ENCODE results near the gene PCLAF.
A peak's percentile ranks its signal among the peaks of the same experiment; 100 is the strongest.
"Not testable (repeated sequence)": the region's sequence is repeated elsewhere in the genome, so short reads cannot be mapped to it uniquely, and the experiment has no call there.

The PCLAF gene, protein sequence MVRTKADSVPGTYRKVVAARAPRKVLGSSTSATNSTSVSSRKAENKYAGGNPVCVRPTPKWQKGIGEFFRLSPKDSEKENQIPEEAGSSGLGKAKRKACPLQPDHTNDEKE

DNA sequence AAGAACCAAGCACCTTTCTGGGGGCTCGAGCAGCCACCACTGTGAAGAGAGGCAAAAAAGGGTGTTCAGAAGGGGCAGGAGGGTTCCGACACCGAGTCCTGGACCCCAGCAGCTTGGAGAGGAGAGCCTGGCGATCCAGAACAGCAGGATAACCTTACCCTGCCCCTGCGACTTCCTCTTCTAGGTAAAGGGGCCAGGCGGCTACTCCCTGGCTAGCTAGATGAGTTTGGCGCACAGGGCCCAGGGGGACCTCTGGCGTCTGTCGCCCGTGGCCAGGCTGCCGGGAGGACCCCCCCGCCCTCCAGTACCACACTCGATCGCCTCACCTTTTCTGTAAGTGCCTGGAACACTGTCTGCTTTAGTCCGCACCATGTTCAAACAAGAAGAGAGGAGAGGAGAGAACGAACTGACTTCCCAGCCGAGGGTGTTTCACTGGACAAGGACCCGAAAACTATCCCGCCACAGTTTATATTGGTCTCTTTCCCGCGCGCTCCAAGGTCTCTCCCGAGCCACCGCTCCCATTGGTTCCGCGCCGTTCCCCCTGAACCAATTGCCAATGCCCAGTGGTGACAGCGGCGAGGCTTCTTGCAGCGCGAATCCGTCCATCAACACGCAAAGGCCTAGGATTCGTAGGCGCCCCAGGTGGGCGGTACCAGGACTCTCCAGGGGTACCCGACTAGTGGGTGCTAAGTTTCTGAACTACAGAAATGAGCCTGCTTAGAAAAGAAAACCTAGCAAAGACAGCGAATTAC lies at the start of gene PCLAF:
Gene PCLAF, minus strand, starts transcription at position 442 of the 752 bp plus-strand sequence. Its CDS starts 70 bp downstream, at position 372.
- peak; percentile 94 for DNase-seq (ENCODE audit: low spot score)

DNA sequence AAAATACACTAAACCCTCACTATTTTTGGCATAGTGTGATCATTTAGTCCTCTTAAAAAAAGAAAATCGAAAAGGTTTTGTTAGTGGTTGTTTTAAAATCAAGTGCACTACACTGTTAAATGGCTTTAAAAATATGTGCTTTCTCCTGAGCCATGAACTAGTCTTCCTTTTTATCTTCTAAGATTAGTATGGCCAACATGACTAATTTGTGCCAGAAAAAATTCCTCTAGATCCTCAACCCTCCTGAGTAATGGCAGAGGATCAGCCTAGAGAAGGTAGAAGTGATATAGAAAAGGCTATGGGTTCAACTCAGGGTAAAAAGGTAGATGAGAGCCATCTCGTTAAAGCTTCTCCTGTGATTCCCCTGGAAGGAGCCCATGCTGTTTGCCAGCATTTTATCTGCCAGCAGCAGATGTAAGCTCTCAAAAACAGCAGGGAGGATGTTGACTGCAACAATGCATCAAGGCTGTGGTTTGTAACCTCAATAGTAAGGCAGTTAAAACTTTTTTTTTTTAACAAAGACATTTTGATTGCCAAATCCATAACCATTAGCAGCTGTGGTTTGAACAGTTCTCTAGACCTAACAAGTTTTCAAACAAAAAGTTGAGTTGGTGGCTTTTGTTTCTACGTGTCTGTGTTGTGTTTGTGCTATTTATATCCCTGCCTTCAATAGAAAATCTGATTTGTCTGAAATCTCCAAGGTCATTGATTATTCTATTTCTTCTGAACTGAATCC lies 48.9 kb upstream of the PCLAF start:
- DNase-seq (ENCODE audit: low spot score): no peak

DNA sequence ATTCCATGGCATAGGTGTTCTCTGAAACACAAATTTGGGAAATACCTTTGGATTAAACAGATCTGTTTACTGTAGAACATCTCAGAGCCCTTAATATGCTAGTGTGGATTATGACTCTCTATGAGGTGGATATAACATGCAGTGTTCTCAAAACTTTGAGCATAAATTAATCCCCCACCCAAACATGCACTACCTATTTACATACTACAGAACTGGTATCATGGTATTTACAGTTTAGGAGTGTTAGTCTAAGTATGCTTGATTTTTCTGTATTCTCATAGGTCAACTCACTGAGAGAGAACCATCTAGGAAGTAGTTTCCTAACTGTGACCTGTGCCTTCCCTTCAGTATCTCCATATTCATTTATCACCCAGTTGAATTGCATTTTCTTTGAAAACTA lies 48.2 kb upstream of the PCLAF start:
- DNase-seq (ENCODE audit: low spot score): no peak

DNA sequence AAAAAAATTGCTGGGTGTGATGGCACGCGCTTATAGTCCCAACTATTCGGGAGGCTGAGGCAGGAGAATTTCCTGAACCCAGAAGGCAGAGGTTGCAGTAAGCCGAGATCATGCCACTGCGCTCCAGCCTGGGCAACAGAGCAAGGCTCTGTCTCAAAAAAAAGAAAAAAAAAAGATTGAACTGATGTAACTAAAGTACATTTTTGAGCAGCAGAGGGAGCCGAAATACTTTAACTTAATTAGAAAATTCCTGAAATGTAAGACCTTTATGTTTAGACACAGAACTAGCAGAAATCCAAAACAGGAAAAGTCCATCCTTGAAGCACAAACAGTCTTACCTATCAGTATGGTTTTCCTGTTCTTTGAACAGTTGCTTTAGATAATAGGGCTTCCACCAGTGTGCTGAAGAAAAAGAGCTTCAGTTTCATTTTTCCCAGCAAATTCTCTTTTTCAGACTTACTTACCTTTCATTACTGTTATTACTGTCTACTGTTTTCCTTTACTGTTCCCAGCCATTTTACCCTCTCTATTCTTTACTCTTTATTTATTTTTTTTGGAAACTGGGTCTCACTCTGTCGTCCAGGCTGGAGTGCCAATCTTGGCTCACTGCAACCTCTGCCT lies 45.7 kb upstream of the PCLAF start:
- no peak for DNase-seq (ENCODE audit: low spot score)

GRCh38 chr15:64425221-64425620 lies 44.0 kb upstream of the PCLAF start:
- DNase-seq (ENCODE audit: low spot score): no peak

DNA sequence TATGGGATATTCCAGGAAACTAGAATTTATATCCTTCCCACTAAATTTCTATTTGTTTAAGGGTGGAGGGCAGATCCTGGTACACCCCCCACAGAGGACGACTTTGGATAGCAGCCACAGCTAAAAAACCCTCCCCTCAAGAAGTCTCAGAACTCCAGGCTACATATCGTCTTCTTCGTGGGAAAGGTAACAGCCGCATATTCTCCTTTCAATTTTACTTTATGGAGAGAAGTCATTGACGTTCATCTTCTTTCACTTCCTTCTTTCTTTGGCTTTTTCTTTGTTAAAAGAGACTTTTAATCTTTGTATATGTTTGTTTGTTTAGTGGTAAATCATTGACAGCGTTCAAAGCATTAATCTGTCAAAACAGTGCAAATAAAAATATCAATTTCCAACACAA lies 42.7 kb upstream of the PCLAF start:
- no peak for DNase-seq (ENCODE audit: low spot score)

- no peak for DNase-seq (ENCODE audit: low spot score)
Observed at GRCh38 chr15:64422697-64423096, 41.5 kb upstream of the PCLAF start.

GRCh38 chr15:64412216-64412615 lies 31.0 kb upstream of the PCLAF start:
- DNase-seq (ENCODE audit: low spot score): no peak

DNA sequence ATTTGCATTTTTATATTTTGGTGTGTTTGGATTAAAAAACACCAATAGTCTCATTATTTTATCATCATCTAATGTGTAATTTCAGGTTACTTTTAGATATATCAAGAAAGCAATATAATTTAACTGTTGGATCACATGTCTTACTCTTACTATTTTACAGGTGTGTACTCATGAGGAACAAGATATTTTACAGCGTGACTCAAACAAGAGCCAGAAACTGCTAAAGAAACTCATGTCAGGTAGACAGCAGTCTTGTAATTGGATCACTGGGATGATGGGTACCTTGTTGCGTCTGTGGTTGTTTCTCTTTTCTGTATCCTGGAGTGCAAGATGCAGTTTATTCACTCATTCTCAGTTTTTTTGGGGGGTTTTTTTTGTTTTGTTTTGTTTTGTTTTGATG lies 19.3 kb upstream of the PCLAF start:
- DNase-seq (ENCODE audit: low spot score): no peak

- DNase-seq (ENCODE audit: low spot score): no peak
Observed at GRCh38 chr15:64398575-64398974, 17.3 kb upstream of the PCLAF start.

DNA sequence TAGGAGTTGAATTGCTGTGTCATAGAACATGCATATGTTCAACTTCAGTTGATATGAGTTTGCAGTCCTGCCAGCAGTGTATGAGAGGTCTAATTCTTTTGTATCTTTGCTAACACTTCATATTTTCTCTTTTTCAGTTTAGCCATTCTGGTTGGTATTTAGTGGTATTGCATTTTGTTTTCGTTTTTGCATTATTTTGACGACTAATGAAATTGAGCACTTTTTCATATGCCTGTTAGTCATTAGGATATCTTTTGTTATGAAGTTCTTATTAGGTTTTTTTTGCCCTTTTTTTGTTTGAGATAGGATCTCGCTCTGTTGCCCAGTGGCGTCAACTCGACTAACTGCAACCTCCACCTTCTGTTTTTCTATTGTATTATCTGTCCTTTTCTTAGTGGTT lies 15.5 kb upstream of the PCLAF start:
- no peak for DNase-seq (ENCODE audit: low spot score)

DNA sequence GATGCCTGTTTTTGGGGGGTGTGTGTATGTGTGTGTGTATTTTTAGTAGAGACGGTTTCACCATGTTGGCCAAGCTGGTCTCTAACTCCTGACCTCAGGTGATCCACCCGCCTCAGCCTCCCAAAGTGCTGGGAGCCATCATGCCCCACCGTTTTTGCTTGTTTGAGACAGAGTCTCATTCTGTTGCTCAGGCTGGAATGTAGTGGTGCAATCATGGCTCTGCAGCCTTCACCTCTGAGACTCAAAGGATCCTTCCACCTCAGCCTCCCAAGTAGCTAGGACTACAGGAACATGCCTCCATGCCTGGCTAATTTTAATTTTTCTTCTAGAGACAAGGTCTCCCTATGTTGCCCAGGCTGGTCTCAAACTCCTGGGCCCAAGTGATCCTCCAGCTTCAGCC lies 11.2 kb upstream of the PCLAF start:
- DNase-seq (ENCODE audit: low spot score): not testable (repeated sequence)

DNA sequence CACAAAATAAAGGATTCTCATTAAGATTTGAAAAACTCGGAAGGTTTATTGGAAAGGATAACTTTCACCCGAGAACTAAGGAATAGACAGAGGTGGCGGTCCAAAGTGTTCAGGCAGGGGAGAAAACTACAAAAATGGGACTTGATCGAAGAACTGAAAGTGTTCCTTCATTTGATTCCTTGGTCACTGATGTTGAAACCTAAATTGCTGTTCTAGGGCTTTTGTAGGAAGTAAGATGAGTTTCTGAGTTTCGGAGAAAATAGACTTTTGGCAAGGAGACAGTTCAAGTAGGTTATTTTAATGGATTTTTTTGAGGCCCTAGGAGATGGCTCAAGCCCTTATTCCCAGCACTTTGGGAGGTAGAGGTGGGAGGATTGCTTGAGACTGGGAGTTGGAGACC lies 7.8 kb upstream of the PCLAF start:
- no peak for DNase-seq (ENCODE audit: low spot score)

DNA sequence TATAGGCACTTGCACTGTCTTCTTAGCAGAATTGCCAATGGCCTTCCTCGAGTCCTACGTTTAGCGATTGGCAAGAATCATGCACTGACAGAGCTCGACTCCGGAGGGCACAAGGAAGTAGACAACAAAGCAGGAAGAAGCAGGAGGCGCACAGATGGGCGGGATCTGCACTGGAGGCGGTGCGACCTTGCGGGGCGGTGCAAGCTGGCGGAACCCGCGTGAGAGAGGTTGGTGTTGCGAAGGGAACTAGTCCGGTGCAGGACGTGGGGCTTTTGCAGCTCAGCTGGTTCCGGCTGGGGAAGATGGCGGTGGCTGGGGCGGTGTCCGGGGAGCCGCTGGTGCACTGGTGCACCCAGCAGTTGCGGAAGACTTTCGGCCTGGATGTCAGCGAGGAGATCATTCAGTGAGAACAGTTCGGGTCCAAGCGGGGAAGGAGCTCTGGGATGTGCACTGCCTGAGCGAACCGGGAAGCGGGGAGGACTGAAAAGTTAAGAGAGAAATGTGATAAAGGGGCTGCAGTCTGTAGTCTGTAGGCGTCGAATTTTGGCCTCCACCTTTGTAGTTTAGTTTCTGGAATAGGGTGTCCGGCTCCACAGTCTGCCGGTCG lies 6.4 kb upstream of the PCLAF start, which contains the start of gene TRIP4:
Gene TRIP4, plus strand, starts transcription at position 275 of the 607 bp plus-strand sequence. Its CDS starts 28 bp downstream, at position 303.
- DNase-seq (ENCODE audit: low spot score): peak; percentile 98

DNA sequence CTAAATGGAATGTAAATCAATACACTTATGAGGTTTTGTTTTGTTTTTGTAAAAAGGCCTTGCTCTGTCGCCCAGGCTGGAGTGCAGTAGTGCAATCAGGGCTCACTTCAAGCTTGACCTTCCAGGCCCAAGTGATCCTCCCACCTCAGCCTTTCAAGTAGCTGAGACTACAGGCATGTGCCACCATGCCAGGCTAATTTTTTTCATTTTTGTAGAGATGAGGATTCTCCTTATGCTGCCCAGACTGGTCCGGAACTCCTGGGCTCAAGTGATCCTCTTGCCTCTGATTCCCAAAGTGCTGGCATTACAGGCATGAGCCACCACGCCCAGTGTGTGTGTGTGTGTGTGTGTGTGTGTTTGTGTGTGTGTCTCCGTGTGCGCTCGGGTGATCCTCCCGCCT lies 5.0 kb upstream of the PCLAF start:
- DNase-seq (ENCODE audit: low spot score): no peak

- no peak for DNase-seq (ENCODE audit: low spot score)
Observed at GRCh38 chr15:64383760-64384159, 2.5 kb upstream of the PCLAF start.

DNA sequence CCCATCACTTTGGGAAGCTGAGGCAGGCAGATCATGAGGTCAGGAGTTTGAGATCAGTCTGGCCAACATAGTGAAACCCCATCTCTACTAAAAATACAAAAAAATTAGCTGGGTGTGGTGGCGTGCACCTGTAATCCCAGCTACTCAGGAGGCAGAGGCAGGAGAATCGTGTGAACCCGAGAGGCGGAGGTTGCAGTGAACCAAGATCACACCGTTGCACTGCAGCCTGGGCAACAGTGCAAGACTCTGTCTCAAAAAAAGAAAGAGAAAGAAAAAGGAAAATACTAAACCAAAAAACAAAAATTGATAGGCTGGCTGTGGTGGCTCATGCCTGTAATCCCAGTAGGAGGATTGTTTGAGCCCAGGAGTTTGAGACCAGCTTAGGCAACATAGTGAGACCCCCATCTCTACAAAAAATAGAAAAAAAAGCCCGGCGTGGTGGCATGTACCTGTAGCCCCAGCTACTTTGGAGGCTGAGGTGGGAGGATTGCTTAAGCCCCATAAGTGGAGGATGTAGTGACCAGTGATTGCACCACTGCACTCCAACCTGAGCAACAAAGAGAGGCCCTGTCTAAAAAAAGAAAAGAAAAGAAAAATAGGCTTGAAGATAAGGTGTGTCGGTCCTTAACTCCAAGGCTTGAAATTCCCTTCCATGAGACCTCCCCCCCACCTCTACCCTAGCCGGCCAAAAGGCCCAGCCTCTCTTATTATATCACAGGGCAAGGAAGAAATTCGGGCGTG lies 941 bp downstream of the PCLAF start:
- DNase-seq (ENCODE audit: low spot score): not testable (repeated sequence)

GRCh38 chr15:64379216-64379960 lies 1.9 kb downstream of the PCLAF start:
- no peak for DNase-seq (ENCODE audit: low spot score)

DNA sequence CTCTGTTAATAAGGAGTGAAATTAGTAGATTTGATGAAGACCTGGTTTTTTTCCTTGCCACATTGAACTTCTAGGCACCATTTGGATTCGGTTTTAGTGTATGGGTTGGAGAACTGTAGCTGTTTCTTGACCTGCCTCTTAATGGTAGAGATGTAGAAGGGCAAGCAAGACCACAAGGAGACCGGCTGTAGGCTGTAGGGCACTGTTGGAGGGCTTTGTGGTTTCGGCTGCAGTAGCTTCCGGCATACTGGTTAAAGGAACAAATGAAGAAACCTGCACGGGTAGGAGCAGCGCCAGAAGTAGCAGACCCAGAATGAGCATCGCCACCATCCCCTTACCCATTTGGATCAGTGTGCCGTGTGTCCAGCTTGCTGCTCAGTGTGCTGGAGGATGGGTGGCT lies 7.9 kb downstream of the PCLAF start:
- no peak for DNase-seq (ENCODE audit: low spot score)

DNA sequence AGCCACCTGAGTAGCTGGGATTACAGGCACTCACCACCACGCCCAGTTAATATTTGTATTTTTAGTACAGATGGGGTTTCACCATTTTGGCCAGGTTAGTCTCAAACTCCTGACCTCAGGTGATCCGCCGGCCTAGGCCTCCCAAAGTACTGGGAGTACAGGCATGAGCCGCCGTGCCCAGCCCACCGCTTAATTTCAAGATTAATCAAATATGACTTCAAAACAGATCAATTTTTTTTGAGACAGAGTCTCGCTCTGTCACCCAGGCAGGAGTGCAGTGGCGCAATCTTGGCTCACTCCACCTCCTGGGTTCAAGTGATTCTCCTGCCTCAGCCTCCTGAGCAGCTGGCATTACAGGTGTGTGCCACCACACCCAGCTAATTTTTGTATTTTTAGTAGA lies 9.9 kb downstream of the PCLAF start:
- DNase-seq (ENCODE audit: low spot score): not testable (repeated sequence)

DNA sequence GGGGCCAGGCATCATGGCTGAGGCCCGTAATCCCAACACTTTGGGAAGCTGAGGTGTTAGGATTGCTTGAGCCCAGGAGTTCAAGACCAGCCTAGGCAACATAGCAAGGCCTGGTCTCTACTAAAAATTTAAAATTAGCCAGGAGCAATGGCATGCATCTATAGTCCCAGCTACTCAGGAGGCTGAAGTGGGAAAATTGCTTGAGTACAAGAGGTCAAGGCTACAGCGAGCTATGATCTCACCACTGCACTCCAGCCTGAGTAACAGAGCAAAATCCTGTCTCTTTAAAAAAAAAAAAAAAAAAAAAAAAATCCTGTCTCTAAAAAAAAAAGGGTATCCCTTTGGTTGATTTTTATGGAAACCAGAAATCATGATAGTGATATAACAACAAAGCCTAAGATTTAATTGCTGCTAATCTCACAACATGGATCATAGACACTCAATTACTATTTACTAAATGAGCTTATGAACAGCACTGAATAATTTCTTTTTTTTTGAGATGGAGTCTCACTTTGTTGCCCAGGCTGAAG lies 12.1 kb downstream of the PCLAF start:
- no peak for DNase-seq (ENCODE audit: low spot score)
